CD4-positive, alpha-beta T cell treated with Interleukin-12 subunit alpha and Interleukin-12 subunit beta, for 1 hour (primary cell): Measurements from ENCODE around the gene RUNX3.
"Not testable (repeated sequence)": the region's sequence is repeated elsewhere in the genome, so short reads cannot be mapped to it uniquely, and the experiment has no call there.

Experiments
- DNase-seq: peaks from one replicate; pipeline ENCODE4 v3.0.0-alpha.2; 2020

RUNX3 gene

DNA sequence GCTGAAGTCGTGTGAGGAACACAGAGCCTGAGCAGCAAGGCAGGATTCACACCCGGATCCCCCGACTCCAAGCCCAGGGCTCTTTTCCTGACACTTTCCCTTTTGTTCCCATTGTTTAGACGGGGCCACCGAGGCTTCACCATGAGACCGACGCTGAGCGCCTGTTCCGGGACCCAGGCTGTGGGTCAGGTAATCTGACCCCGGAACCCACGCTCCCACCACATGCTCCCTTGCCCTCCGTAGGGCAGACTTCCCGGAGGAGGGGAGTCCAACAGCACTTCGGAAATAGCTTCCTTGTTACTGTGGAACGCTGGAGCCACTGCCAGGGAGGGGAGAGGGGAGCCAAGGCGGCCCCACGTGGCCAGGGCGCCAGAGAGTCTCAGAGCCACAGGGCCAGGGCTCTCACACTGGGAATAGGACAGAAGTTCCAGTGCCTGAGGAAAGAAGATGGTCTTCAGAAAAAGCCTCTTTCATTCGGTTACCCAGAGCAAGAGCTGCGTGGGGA is 18.4 kb downstream of the RUNX3 start:
- DNase-seq: no peak

GRCh38 chr1:24910751-24911650 is 19.1 kb downstream of the RUNX3 start:
- DNase-seq: peak; percentile 92

DNA sequence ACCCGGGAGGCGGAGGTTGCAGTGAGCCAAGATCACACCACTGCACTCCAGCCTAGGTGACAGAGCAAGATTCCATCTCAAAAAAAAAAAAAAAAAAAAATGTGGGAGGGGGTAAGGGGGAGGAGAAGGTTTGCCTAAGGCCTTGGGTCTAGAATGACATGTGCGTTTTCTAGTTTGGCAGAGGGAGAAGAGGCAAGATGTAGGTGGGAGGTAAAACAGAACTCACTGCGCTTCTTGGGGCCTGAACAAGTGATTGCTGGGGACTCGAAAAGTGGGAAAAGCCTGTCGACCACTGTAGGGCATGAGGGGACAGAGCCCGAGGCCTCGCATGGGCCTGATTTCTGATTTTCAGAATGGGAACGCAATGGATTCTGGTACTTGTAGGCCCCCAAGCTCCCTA is 19.9 kb downstream of the RUNX3 start:
- no peak for DNase-seq

GRCh38 chr1:24909388-24909898 is 20.6 kb downstream of the RUNX3 start:
- DNase-seq: no peak

DNA sequence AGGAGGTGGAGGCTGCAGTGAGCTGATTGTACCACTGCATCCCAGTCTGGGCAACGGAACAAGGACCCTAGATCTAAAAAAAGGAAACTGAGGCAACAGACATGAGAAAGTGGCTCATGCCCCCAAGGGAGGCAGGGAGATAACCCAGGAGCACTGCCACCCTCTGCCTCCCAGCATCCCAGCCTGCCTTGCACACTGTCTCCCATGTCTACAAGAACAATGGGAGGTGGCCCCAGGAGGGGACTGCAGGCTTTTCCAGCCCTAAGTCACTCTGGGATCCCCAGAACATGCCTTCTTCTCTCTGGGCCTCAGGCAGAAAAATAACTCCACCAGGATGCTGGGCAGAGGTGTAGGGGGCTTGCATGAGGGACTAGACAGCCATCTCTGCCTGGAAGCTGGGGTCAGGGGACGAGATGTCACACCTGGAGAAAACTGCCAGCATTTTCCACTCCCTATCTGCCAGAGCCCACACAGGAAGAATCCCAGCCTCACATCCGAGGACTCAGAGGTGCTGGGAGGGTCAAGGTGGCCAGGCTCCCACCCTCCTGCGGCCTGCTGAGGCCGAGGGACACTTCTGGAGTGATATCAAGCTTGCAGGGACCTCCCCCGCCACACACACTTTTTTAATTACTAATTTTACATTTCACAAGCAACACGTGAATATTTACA is 21.4 kb downstream of the RUNX3 start:
- no peak for DNase-seq

DNA sequence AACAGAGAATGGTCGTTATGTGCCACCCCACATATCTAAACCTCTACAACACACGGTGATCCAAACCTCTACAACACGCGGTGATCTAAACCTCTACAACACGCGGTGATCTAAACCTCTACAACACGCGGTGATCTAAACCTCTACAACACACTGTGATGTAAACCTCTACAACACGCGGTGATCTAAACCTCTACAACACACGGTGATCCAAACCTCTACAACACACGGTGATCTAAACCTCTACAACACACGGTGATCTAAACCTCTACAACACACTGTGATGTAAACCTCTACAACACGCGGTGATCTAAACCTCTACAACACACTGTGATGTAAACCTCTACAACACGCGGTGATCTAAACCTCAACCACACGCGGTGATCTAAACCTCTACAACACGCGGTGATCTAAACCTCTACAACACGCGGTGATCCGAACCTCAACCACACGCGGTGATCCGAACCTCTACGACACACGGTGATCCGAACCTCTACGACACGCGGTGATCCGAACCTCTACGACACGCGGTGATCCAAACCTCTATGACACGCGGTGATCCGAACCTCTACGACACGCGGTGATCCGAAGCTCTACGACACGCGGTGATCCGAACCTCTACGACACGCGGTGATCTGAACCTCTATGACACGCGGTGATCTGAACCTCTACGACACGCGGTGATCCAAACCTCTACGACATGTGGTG is 22.3 kb downstream of the RUNX3 start:
- not testable (repeated sequence) for DNase-seq

DNA sequence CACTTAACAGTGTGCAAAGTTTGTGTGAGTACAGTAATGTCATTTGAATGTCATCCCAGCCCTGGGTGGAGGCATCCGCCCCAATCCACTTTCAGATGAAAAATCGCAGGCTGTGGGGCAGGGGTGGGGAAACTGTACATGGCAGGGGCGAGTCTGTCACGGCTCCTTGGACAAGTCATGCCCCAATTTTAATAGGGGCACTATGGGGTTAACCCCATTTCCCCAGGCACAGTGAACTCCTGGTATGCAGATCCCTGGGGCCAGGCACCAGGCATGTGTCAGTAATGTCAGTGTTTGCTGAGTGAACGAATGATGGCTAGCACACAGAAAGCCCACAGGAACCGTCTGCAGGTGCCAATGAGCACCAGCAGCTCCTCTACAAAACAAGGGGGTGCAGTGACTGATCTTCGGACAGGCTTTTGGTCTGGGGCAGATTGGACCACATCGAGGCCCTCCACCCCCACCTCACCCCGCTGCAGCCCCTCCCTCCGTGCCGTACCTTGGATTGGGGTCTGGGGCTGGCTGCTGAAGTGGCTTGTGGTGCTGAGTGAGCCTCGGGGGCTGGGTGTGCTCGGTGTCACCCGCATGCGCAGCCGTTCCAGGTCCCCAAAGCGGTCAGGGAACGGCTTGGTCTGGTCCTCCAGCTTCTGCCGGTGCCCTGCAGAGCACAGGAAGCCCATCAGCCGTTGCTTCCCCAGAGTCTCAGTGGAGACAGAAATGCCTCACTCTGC is 23.2 kb downstream of the RUNX3 start:
- no peak for DNase-seq

- no peak for DNase-seq
Observed at GRCh38 chr1:24905979-24906720, 23.9 kb downstream of the RUNX3 start.

- no peak for DNase-seq
Observed at GRCh38 chr1:24905355-24905978, 24.6 kb downstream of the RUNX3 start.

GRCh38 chr1:24904731-24905354 is 25.2 kb downstream of the RUNX3 start:
- DNase-seq: no peak

DNA sequence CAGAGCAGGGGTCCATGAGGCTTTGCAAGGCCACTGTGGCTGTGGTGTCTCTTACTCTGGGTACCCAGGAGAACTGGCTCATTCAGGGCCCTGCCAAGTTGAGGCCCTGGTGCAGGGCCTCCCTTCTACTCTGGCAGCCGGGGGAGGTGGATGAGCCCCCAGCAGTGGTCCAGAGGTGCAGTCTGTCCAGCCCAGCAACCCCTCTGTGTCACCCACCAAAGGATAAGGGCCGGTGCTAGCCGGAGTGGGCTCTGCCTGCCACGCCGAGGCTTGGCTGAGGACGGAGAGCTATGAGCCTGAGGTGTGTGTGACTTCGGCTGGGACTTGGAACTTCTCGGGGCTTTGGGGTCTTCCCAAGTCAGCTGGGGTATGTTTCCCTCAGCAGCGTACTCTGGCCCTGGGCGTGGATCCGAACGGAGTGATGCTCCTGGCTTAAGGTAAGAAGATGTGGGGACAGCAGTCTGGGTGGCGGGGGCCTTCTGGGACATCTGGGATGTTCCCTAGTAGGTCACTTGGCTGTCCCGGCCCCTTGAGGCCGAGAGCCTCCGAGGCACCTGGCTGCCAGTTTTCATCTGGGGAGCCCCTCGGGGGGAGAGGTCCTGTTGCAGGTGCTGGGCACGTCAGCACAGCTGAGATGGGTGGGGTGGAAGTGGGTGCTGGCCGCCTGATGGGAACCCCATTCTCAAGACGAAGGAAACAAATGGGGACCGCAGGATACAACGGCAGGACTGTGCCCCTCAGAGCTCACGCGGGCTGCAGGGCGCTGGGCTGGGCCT is 25.9 kb downstream of the RUNX3 start:
- DNase-seq: no peak

DNA sequence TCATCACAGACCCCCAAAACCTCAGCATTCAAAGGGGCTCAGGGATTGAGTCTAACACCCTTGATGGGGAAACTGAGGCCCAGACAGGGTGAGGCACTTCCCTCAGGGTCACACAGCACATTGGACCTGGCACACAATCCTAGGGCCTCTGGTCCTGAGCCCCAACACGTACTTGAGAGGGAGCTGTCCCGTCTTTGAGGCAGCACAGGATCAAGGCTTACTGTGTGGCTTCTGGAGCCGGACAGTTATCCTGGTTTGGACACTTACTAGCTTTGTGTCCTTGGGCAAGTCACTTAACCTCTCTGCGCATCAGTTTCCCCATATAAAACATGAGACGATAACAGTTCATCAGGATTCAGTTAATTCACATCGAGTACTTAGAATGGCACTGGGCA is 26.5 kb downstream of the RUNX3 start:
- DNase-seq: no peak

GRCh38 chr1:24903011-24903461 is 27.0 kb downstream of the RUNX3 start:
- no peak for DNase-seq

DNA sequence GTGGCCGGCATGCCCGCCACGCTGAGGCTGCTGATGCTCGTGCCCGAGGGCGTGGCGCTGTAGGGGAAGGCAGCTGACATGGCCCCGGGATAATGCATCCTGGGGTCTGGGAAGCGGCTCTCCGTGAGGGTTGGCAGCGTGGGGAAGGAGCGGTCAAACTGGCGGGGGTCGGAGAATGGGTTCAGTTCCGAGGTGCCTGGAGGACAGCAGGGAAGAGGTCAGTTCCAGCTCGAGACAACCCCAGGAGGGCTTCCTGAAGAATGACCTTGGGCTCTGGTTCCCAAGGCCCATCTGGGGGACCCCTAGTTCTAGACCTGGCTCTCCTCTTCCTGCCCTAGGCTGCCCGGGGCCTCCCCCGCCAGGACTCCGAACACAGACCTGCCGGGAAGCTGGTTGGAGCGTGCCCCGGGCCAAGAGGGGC is 27.6 kb downstream of the RUNX3 start:
- no peak for DNase-seq

GRCh38 chr1:24901791-24902470 is 28.1 kb downstream of the RUNX3 start:
- DNase-seq: no peak

DNA sequence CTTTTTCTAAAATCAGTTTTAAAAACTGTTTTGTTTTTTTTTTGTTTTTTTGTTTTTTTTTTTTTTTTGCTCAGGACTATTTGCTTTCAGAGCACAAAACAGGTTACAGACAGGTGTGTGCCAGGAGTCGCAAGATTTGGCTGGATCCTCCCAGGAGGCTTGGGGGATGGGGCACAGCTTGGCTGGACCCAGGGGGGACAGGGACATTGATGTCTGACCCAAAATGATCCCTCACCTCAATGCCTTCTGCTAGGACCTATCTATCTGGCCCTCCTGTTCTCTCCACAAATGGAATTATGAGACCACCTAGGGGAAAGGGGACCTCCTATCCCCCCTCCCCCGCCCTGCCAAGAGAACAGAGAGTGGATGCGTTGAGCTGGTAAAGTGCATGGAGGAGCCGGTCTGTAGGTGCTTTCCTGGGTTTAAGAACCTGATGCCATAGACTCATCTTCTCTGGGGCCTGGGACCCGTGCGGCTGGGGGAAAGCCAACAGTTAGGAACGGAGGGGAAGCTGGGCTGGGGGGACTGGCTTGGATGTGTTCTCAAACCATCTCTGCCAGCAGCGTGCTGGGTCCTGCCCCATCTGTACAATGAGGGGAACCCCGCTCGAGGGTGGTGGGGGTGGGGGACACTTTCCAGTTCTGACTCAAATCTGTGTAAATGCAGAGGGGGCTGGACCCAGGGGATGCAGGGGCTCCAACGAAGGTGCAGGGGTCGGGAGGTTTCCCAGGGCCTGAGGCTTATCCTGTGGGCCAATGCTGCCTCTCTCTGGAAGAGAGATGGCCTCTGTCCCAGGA is 28.9 kb downstream of the RUNX3 start:
- DNase-seq: no peak

GRCh38 chr1:24900486-24900849 is 29.6 kb downstream of the RUNX3 start:
- no peak for DNase-seq
